GM12872 (cell line): ENCODE data around the gene KRTAP10-4.

Source experiments
- TF ChIP-seq, protein P1 (sequence below): IDR thresholded peaks from 3 replicates; pipeline ENCODE4 v1.5.1; 2011; ENCODE audit warnings: low read depth, mild to moderate bottlenecking, low read length, moderate library complexity; ENCODE audit not compliant: insufficient read depth

Gene KRTAP10-4

GRCh38 chr21:44557491-44558328 lies 15.8 kb upstream of the KRTAP10-4 start:
- TF ChIP-seq, protein P1, sequence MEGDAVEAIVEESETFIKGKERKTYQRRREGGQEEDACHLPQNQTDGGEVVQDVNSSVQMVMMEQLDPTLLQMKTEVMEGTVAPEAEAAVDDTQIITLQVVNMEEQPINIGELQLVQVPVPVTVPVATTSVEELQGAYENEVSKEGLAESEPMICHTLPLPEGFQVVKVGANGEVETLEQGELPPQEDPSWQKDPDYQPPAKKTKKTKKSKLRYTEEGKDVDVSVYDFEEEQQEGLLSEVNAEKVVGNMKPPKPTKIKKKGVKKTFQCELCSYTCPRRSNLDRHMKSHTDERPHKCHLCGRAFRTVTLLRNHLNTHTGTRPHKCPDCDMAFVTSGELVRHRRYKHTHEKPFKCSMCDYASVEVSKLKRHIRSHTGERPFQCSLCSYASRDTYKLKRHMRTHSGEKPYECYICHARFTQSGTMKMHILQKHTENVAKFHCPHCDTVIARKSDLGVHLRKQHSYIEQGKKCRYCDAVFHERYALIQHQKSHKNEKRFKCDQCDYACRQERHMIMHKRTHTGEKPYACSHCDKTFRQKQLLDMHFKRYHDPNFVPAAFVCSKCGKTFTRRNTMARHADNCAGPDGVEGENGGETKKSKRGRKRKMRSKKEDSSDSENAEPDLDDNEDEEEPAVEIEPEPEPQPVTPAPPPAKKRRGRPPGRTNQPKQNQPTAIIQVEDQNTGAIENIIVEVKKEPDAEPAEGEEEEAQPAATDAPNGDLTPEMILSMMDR = no peak

GRCh38 chr21:44558695-44559094 lies 14.8 kb upstream of the KRTAP10-4 start, which contains the start of gene KRTAP10-3:
Gene KRTAP10-3, minus strand, starts transcription at chr21:44558795. Its CDS starts 80 bp downstream, at chr21:44558715.
- TF ChIP-seq, protein P1 = no peak

GRCh38 chr21:44564099-44564498 lies 9.4 kb upstream of the KRTAP10-4 start:
- TF ChIP-seq, protein P1 = no peak

- TF ChIP-seq, protein P1 = no peak
Observed at GRCh38 chr21:44564886-44565598, 8.5 kb upstream of the KRTAP10-4 start.

DNA sequence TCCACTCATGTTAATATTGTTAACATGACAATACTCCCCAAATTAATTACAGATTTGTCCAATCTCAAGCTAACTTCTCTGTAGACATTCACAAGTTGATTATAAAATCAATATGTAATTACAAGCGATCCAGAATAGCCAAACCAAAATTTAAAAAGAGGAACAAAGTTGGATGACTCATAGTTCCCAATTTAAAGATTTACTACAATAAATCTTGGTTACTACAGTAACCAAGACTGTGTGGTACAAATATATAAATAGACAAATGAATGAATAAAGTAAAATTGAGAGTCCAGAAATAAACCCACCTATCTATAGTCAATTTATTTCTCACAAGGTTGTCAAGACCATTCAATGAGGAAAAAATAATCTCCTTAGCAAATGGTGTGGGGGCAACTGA lies 7.1 kb upstream of the KRTAP10-4 start:
- TF ChIP-seq, protein P1 = no peak

DNA sequence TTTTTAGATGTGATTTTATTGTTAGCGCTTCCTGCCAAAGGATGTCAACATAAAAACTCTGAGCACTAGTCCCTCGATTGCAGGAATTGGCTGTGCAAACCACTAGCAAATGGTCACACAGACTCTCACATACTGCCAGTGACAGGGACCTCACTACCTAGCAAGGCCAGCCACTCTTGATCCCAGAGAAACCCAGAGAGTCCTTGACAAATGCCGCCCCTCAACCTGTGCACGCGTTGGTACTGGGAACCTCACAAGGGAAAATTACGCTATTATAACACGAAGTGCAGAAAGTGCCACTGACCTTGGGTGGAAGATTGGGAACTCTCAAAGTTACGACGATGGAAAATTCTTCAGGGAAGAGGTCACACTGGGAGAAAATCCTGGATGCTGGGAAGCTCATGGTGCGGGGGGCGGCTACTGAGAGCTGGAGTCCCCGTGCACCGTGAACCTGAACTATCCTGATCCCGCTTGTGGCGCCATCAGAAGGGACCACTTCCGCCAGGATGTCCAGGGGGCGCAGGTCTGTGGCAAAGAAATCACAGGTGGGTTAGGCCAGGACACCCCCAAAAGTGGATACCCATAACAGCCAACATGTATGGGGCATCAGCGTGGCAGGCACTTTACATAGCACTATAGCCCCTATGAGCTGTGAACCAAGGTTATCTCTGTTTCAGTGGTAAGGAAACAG lies 5.9 kb upstream of the KRTAP10-4 start:
- TF ChIP-seq, protein P1 = no peak

DNA sequence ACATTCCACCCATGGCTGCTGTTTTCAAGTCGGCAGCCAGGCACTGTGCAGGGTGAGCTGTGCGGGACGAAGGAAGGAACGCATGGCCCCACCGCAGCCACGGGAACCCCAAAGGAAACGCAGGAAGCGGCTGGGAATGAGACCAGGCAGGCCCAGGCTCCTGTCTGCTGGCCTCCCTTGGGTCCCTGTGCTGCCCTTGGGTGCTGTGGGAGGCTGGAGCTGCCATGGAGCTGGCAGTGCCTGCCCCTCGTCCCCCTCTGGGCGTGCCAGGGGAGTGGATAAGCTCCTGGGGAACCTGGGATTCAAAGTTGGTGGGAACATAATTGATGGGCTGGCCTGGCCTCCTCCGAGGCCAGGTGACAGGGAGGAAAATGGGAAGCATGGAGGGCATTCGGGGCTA lies 5.3 kb upstream of the KRTAP10-4 start:
- TF ChIP-seq, protein P1 = no peak
